ENCODE measurements around the gene PADI4.
"Not testable (repeated sequence)": the region's sequence is repeated elsewhere in the genome, so short reads cannot be mapped to it uniquely, and the experiment has no call there.

Gene PADI4

GRCh38 chr1:17319561-17320350, 11.8 kb downstream of the PADI4 start:
- H3K4me3 ChIP-seq (ENCODE audit: low read depth, low read length): no peak overlapping the region
- H2AFZ ChIP-seq: no peak overlapping the region
- H3K9me3 ChIP-seq (ENCODE audit: control insufficient read depth, low read length): no peaks in the 10 kb centered on the region
- H3K4me2 ChIP-seq (ENCODE audit: low read length): no peak overlapping the region
- H3K27me3 ChIP-seq (ENCODE audit: control insufficient read depth, insufficient read depth, low read length): no peaks in the 10 kb centered on the region
- no peaks in the 10 kb centered on the region for H3K4me1 ChIP-seq
- no peak overlapping the region for H3K9ac ChIP-seq
- no peaks in the 10 kb centered on the region for H3K36me3 ChIP-seq (ENCODE audit: control insufficient read depth, insufficient read depth, low read length)
- no peaks in the 10 kb centered on the region for H3K79me2 ChIP-seq
- no peak overlapping the region for H3K27ac ChIP-seq
- TF ChIP-seq CTCF (IDR thresholded peaks at IDR 0.05): no peak

- H2AFZ ChIP-seq; H3K36me3 ChIP-seq (ENCODE audit: control insufficient read depth, insufficient read depth, low read length): not testable (repeated sequence)
These were observed 13.9 kb downstream of the PADI4 start for GRCh38 chr1:17321857-17322390.

GRCh38 chr1:17328855-17329254, 20.9 kb downstream of the PADI4 start:
- no peak overlapping the region for H3K4me2 ChIP-seq (ENCODE audit: low read length)
- no peaks in the 10 kb centered on the region for H3K79me2 ChIP-seq
- no peak overlapping the region for H3K27ac ChIP-seq
- no peaks in the 10 kb centered on the region for H3K36me3 ChIP-seq (ENCODE audit: control insufficient read depth, insufficient read depth, low read length)
- H3K4me3 ChIP-seq (ENCODE audit: low read depth, low read length): no peak overlapping the region
- H2AFZ ChIP-seq: no peak overlapping the region
- no peak for TF ChIP-seq CTCF (IDR thresholded peaks at IDR 0.05)
- no peaks in the 10 kb centered on the region for H3K9me3 ChIP-seq (ENCODE audit: control insufficient read depth, low read length)
- no peaks in the 10 kb centered on the region for H3K27me3 ChIP-seq (ENCODE audit: control insufficient read depth, insufficient read depth, low read length)
- H3K4me1 ChIP-seq: no peaks in the 10 kb centered on the region
- H3K9ac ChIP-seq: no peak overlapping the region

More at GRCh38 chr1:17321857-17322390, 13.9 kb downstream of the PADI4 start:
- not testable (repeated sequence) for H3K9me3 ChIP-seq (ENCODE audit: control insufficient read depth, low read length); H3K4me3 ChIP-seq (ENCODE audit: low read depth, low read length); H3K27ac ChIP-seq; H3K27me3 ChIP-seq (ENCODE audit: control insufficient read depth, insufficient read depth, low read length); H3K4me1 ChIP-seq; H3K79me2 ChIP-seq; H3K9ac ChIP-seq; H3K4me2 ChIP-seq (ENCODE audit: low read length)

GRCh38 chr1:17329610-17330009, 21.6 kb downstream of the PADI4 start:
- no peaks in the 10 kb centered on the region for H3K79me2 ChIP-seq
- no peak overlapping the region for H3K4me2 ChIP-seq (ENCODE audit: low read length)
- no peak overlapping the region for H3K9ac ChIP-seq
- no peak overlapping the region for H3K27ac ChIP-seq
- H3K4me3 ChIP-seq (ENCODE audit: low read depth, low read length): no peak overlapping the region
- no peaks in the 10 kb centered on the region for H3K9me3 ChIP-seq (ENCODE audit: control insufficient read depth, low read length)
- H3K27me3 ChIP-seq (ENCODE audit: control insufficient read depth, insufficient read depth, low read length): no peaks in the 10 kb centered on the region
- no peaks in the 10 kb centered on the region for H3K36me3 ChIP-seq (ENCODE audit: control insufficient read depth, insufficient read depth, low read length)
- H3K4me1 ChIP-seq: no peaks in the 10 kb centered on the region
- no peak overlapping the region for H2AFZ ChIP-seq
- no peak for TF ChIP-seq CTCF (IDR thresholded peaks at IDR 0.05)

- no peak overlapping the region for H3K9ac ChIP-seq
- H3K36me3 ChIP-seq (ENCODE audit: control insufficient read depth, insufficient read depth, low read length): no peaks in the 10 kb centered on the region
- no peaks in the 10 kb centered on the region for H3K9me3 ChIP-seq (ENCODE audit: control insufficient read depth, low read length)
- H3K4me3 ChIP-seq (ENCODE audit: low read depth, low read length): no peak overlapping the region
- H3K27me3 ChIP-seq (ENCODE audit: control insufficient read depth, insufficient read depth, low read length): no peaks in the 10 kb centered on the region
- H2AFZ ChIP-seq: no peak overlapping the region
- H3K27ac ChIP-seq: no peak overlapping the region
- H3K79me2 ChIP-seq: no peaks in the 10 kb centered on the region
- no peak overlapping the region for H3K4me2 ChIP-seq (ENCODE audit: low read length)
- no peaks in the 10 kb centered on the region for H3K4me1 ChIP-seq
- no peak for TF ChIP-seq CTCF (IDR thresholded peaks at IDR 0.05)
These were observed 22.9 kb downstream of the PADI4 start for GRCh38 chr1:17330856-17331255.

Data from parathyroid adenoma (tissue), 2 donors.